NB4 (cell line): ENCODE measurements around the gene PGK2.

ENCODE experiments used
- POLR2A ChIP-seq: IDR thresholded peaks from 2 replicates; pipeline ENCODE4 v1.6.1; 2011; ENCODE audit warnings: mild to moderate bottlenecking; ENCODE audit not compliant: insufficient read length; ENCODE audit errors: extremely low read depth
- TF ChIP-seq, protein P1 (sequence below): IDR thresholded peaks from 2 replicates; pipeline ENCODE4 v1.6.1; 2011; ENCODE audit warnings: low read depth, low read length
- TF ChIP-seq, protein P2 (sequence below): IDR thresholded peaks from one replicate; pipeline ENCODE4 v1.5.1; 2012; ENCODE audit warnings: low read depth, low read length

DNA sequence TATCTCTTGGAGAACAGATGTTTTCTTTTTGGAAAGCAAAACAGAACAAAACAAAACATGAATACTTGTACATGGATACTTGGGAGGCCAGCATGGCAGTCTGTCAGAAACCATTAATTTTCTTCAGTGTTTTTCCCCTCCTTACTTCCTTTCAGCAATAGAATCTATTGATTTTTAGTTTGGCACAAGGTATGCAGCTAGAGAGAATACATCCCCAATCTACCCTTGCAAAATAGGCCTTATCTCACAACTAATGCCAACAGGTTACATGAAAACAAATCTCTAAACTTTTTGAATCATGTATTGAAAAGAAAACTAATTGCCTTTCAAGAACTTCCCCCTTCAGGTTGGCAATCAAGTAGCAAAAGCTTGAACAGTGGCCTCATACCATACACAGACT lies 2.8 kb downstream of the PGK2 start:
- TF ChIP-seq, protein P1, sequence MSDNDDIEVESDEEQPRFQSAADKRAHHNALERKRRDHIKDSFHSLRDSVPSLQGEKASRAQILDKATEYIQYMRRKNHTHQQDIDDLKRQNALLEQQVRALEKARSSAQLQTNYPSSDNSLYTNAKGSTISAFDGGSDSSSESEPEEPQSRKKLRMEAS: no peak
- TF ChIP-seq, protein P2, sequence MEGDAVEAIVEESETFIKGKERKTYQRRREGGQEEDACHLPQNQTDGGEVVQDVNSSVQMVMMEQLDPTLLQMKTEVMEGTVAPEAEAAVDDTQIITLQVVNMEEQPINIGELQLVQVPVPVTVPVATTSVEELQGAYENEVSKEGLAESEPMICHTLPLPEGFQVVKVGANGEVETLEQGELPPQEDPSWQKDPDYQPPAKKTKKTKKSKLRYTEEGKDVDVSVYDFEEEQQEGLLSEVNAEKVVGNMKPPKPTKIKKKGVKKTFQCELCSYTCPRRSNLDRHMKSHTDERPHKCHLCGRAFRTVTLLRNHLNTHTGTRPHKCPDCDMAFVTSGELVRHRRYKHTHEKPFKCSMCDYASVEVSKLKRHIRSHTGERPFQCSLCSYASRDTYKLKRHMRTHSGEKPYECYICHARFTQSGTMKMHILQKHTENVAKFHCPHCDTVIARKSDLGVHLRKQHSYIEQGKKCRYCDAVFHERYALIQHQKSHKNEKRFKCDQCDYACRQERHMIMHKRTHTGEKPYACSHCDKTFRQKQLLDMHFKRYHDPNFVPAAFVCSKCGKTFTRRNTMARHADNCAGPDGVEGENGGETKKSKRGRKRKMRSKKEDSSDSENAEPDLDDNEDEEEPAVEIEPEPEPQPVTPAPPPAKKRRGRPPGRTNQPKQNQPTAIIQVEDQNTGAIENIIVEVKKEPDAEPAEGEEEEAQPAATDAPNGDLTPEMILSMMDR: no peak
- no peak for TF ChIP-seq POLR2A
